Activated CD4-positive, alpha-beta T cell treated with anti-CD3 and anti-CD28 coated beads for 48 hours (primary cell): ENCODE results near the gene MAML3.

ENCODE experiments used
- DNase-seq: peaks from one replicate; pipeline ENCODE4 v3.0.0-alpha.2; 2020

The MAML3 gene

GRCh38 chr4:139801895-139802294, 352.1 kb downstream of the MAML3 start:
- DNase-seq, result no peak

- DNase-seq, result no peak
Measured at GRCh38 chr4:139800082-139800481, 353.9 kb downstream of the MAML3 start.

- DNase-seq, result no peak
Measured at GRCh38 chr4:139799615-139800014, 354.4 kb downstream of the MAML3 start.

GRCh38 chr4:139798456-139798855, 355.5 kb downstream of the MAML3 start:
- DNase-seq, result no peak

- DNase-seq, result no peak
Measured at GRCh38 chr4:139797287-139797686, 356.7 kb downstream of the MAML3 start.

GRCh38 chr4:139795527-139796314, 358.3 kb downstream of the MAML3 start:
- DNase-seq, result no peak

- no peak for DNase-seq
Measured at GRCh38 chr4:139794158-139794954, 359.6 kb downstream of the MAML3 start.

- no peak for DNase-seq
Measured at GRCh38 chr4:139791681-139792080, 362.3 kb downstream of the MAML3 start.

- no peak for DNase-seq
Measured at GRCh38 chr4:139790291-139790690, 363.7 kb downstream of the MAML3 start.

GRCh38 chr4:139789096-139789654, 364.8 kb downstream of the MAML3 start:
- no peak for DNase-seq

GRCh38 chr4:139786494-139787354, 367.3 kb downstream of the MAML3 start:
- no peak for DNase-seq

GRCh38 chr4:139785356-139785755, 368.6 kb downstream of the MAML3 start:
- no peak for DNase-seq

- no peak for DNase-seq
Measured at GRCh38 chr4:139783741-139784484, 370.1 kb downstream of the MAML3 start.

GRCh38 chr4:139782926-139783522, 371.0 kb downstream of the MAML3 start:
- no peak for DNase-seq

GRCh38 chr4:139781066-139781465, 372.9 kb downstream of the MAML3 start:
- DNase-seq, result no peak

- no peak for DNase-seq
Measured at GRCh38 chr4:139779691-139780090, 374.3 kb downstream of the MAML3 start.

- DNase-seq, result no peak
Measured at GRCh38 chr4:139777757-139778156, 376.2 kb downstream of the MAML3 start.

GRCh38 chr4:139776235-139776634, 377.7 kb downstream of the MAML3 start:
- no peak for DNase-seq

- no peak for DNase-seq
Measured at GRCh38 chr4:139774759-139775487, 379.1 kb downstream of the MAML3 start.

GRCh38 chr4:139773560-139774318, 380.2 kb downstream of the MAML3 start:
- DNase-seq, result no peak
